Gastroesophageal sphincter (tissue), 4 donors: ENCODE results near the gene KRT34. TPM values are rescaled to one million over a fixed set of nuclear protein-coding genes. Genes with fewer than 3 reads are reported as not detected.
"Not testable (repeated sequence)": the region's sequence is repeated elsewhere in the genome, so short reads cannot be mapped to it uniquely, and the experiment has no call there.

Experiments
- ATAC-seq: fragments of 150-250 bp; one replicate; pipeline ENCODE4 v1.9.1; 2016; ENCODE audit warnings: mild to moderate bottlenecking, moderate library complexity
- H3K27ac ChIP-seq, 4 donors: fragments of 200-600 bp; sonication (generic) in 3 of 4; 1 replicate in 3 of 4; 2 replicates in 1 of 4; pipeline ENCODE4 v1.5.1; 2016 to 2019
- H3K27me3 ChIP-seq: fragments of 200-600 bp; sonication (generic); one replicate; pipeline ENCODE4 v1.5.1; 2019
- H3K36me3 ChIP-seq, 2 donors: fragments of 200-600 bp; sonication (generic); one replicate each; pipeline ENCODE4 v1.5.1; 2019; ENCODE audit warnings: control low read depth in 1 of 2
- H3K4me1 ChIP-seq, 3 donors: fragments of 200-600 bp; sonication (generic); 1 replicate in 2 of 3; 2 replicates in 1 of 3; pipeline ENCODE4 v1.5.1; 2016 to 2019; ENCODE audit warnings: control low read depth in 2 of 3
- H3K4me3 ChIP-seq, 2 donors: fragments of 200-600 bp; sonication (generic); one replicate each; pipeline ENCODE4 v1.5.1; 2019; ENCODE audit warnings: mild to moderate bottlenecking in 1 of 2, moderate library complexity in 1 of 2
- H3K9me3 ChIP-seq, 3 donors: fragments of 200-600 bp; sonication (generic); one replicate each; pipeline ENCODE4 v1.5.1; 2017 to 2019; ENCODE audit warnings: control low read depth in 2 of 3
- CTCF ChIP-seq, 4 experiments: fragments of 200-600 bp in 2 of 4; fragments of 450-650 bp in 2 of 4; sonication (generic) in 1 of 4; IDR thresholded peaks; one replicate each; pipeline ENCODE4 v1.5.1; 2017 to 2019; ENCODE audit warnings: antibody characterized with exemption in 4 of 4, mild to moderate bottlenecking in 2 of 4, moderate library complexity in 2 of 4
- EP300 ChIP-seq: sonication (generic); formaldehyde crosslinking; IDR thresholded peaks from one replicate; pipeline ENCODE4 v1.6.1; 2017; ENCODE audit warnings: antibody characterized with exemption, mild to moderate bottlenecking
- POLR2A ChIP-seq, 2 donors: fragments of 450-650 bp; IDR thresholded peaks; one replicate each; pipeline ENCODE4 v1.6.1; 2017; ENCODE audit warnings: antibody characterized with exemption in 2 of 2, mild to moderate bottlenecking in 2 of 2, moderate library complexity in 1 of 2
- POLR2AphosphoS5 ChIP-seq: sonication (generic); formaldehyde crosslinking; IDR thresholded peaks from one replicate; pipeline ENCODE4 v1.6.1; 2017; ENCODE audit warnings: antibody characterized with exemption
- WGBS, 2 donors: methylation state at CpG; one replicate each; pipeline ENCODE4 v1.1.5; 2018; ENCODE audit warnings: low coverage in 1 of 2; 5-methylcytosine and 5-hydroxymethylcytosine counted together
- total RNA-seq, 4 donors: library from RNA; depleted of rRNA; stranded (reverse); fragments of >200 nt; gene quantifications; one replicate each; pipeline ENCODE4 v1.1.0, GENCODE V29; 2016

The KRT34 gene
- total RNA-seq, 4 donors from 2014 or later = 0.27 TPM; not detected in 3

GRCh38 chr17:41354536-41354935, 27.6 kb downstream of the KRT34 start:
- Histone ChIP-seq H3K27me3 (no peaks in the 10 kb centered on the region), H3K4me3 (no peak overlapping the region), H3K4me1 (no peaks in the 10 kb centered on the region), H3K36me3 (no peaks in the 10 kb centered on the region), H3K9me3 (peaks cover 0 to 4% (median 0%) of the 10 kb centered on the region in 3 donors), H3K27ac (no peak overlapping the region)
- no peak for ATAC-seq
- WGBS, 2 donors = 93 to 95% methylated on average over 4 of the region's 4 CpGs
- TF ChIP-seq CTCF (IDR thresholded peaks at IDR 0.05) (no peak), EP300 (no peak), POLR2AphosphoS5 (no peak), POLR2A (IDR thresholded peaks at IDR 0.05) (no peak)

DNA sequence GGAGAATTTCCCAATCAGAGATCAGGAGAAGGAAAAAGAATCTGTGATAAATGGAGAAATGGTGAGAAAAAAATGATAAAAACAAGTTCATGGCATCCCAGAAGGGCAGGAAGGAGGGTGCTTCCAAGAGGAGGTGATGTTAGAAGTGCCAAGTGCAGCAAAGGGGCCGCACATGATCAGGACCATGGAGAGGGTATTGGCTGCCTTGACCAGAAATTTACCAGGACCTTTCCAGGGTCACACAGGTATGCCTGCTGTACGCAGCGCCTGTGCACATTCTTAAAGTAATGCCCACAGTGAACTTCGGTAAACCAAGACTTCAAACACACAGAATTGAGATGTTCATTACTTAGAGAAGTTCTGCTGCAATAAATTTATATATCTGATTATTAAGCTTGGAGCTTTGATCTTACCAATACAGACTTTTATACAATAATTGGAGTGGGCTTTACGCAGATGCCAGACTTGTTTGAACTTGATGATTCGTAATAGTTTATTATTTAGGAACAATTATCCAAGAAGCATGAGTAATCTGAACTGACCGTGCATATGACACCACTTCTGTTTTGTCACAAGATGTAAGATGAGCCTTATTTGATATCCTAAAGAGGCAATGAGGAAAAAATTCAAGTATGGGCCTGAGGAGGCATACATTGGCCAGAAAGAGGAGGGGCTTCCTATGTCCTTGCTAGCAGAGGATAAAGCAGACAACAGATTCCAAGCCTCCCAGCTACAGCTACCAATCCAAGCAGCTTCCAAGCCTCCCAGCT, 29.3 kb downstream of the KRT34 start:
- no peaks in the 10 kb centered on the region for H3K36me3 ChIP-seq
- peaks cover 0 to 4% (median 0%) of the 10 kb centered on the region in 3 donors for H3K9me3 ChIP-seq

DNA sequence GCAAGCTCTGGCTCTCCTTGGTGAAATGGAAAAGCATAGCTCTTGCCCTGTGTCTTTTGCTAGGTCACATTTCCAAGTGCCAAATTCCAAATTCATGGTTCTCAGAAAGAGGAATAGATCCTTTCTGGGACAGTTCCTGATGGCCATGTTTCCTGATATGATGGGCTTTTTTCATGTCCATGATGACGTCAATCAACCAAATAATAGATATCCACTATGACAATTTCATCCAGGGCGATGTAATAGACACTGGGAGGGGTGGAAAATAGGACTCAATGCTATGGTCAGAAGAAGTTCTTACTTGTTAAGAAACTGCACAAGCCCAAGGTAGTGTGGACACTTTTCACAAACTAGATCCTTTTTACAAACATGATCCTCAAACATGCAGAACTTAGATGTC, 30.9 kb downstream of the KRT34 start:
- H3K36me3 ChIP-seq = no peaks in the 10 kb centered on the region
- no peak for ATAC-seq
- H3K27ac ChIP-seq = no peak overlapping the region
- TF ChIP-seq POLR2AphosphoS5 (no peak), EP300 (no peak), POLR2A (IDR thresholded peaks at IDR 0.05) (no peak), CTCF (IDR thresholded peaks at IDR 0.05) (no peak)
- 75 to 88% methylated on average over 1 to 2 of the region's 2 CpGs for WGBS, 2 donors
- H3K4me1 ChIP-seq = no peaks in the 10 kb centered on the region
- H3K4me3 ChIP-seq = no peak overlapping the region
- peaks cover 0 to 2% (median 0%) of the 10 kb centered on the region in 3 donors for H3K9me3 ChIP-seq
- no peaks in the 10 kb centered on the region for H3K27me3 ChIP-seq

More for the DNA sequence above, 29.3 kb downstream of the KRT34 start:
- no peaks in the 10 kb centered on the region for H3K4me1 ChIP-seq
- TF ChIP-seq EP300 = no peak
- TF ChIP-seq POLR2AphosphoS5 = no peak
- no peak for TF ChIP-seq POLR2A (IDR thresholded peaks at IDR 0.05)
- no peak for TF ChIP-seq CTCF (IDR thresholded peaks at IDR 0.05)
- H3K4me3 ChIP-seq = no peak overlapping the region
- ATAC-seq = no peak
- H3K27ac ChIP-seq = no peak overlapping the region
- 68 to 84% methylated on average over 6 to 7 of the region's 7 CpGs for WGBS, 2 donors
- no peaks in the 10 kb centered on the region for H3K27me3 ChIP-seq

GRCh38 chr17:41350381-41350878, 31.7 kb downstream of the KRT34 start, which contains the start of gene KRT33A:
KRT33A (minus strand) TSS chr17:41350828; CDS start chr17:41350767, 61 bp downstream.
- not testable (repeated sequence) for H3K27me3 ChIP-seq, H3K27ac ChIP-seq, H3K9me3 ChIP-seq, H3K4me1 ChIP-seq, H3K4me3 ChIP-seq, H3K36me3 ChIP-seq, ATAC-seq
- WGBS, 2 donors = 69 to 86% methylated on average over 2 to 9 of the region's 16 CpGs

- WGBS, 2 donors = 73 to 74% methylated on average over 5 to 7 of the region's 7 CpGs
- no peak for ATAC-seq
- no peaks in the 10 kb centered on the region for H3K9me3 ChIP-seq
- no peak overlapping the region for H3K27ac ChIP-seq
- TF ChIP-seq CTCF (IDR thresholded peaks at IDR 0.05) (no peak), EP300 (no peak), POLR2AphosphoS5 (no peak), POLR2A (IDR thresholded peaks at IDR 0.05) (no peak)
- H3K36me3 ChIP-seq = no peaks in the 10 kb centered on the region
- no peak overlapping the region for H3K4me3 ChIP-seq
- H3K4me1 ChIP-seq = no peaks in the 10 kb centered on the region
- no peaks in the 10 kb centered on the region for H3K27me3 ChIP-seq
These were observed 34.0 kb downstream of the KRT34 start for GRCh38 chr17:41347869-41348760.

DNA sequence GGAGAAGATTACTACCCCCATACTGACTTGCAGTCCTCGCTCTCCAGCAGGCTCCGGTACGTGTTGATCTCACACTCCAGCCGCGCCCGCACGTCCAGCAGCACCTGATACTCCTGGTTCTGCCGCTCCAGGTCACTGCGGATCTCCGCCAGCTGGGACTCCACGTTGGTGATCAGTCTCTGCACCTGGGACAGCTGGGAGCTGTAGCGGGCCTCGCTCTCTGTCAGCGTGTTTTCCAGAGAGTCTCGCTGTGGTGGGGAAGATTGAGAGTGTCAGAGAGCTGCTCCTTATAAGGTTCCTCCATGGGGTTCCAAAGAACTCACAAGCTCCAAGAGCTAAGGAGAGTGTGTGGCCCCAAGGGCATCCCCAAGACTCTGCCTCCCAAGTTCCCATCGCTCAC, 35.7 kb downstream of the KRT34 start:
- 60% methylated on average over 3 of the region's 16 CpGs; no CpG with 5 or more reads in 1 of the 2 donors for WGBS, 2 donors
- H3K27me3 ChIP-seq, H3K9me3 ChIP-seq, H3K4me3 ChIP-seq, ATAC-seq, H3K4me1 ChIP-seq, H3K36me3 ChIP-seq, H3K27ac ChIP-seq: not testable (repeated sequence)
